ENCODE results near the gene CGRRF1.

CGRRF1 gene

GRCh38 chr14:54582334-54582733 is 72.6 kb downstream of the CGRRF1 start:
- Mint-ChIP-seq H3K27ac (no peak overlapping the region), H3K4me1 (ENCODE audit: low read depth) (peaks cover 5% of the 10 kb centered on the region), H3K36me3 (ENCODE audit: low read depth) (no peaks in the 10 kb centered on the region), H3K27me3 (peaks cover 2% of the 10 kb centered on the region), H3K9me3 (no peaks in the 10 kb centered on the region), H3K4me3 (no peak overlapping the region)
- intact Hi-C loops (cut with micrococcal nuclease): no loop called here

- Mint-ChIP-seq H3K27me3 (no peaks in the 10 kb centered on the region), H3K9me3 (no peaks in the 10 kb centered on the region), H3K27ac (no peak overlapping the region), H3K4me1 (ENCODE audit: low read depth) (peaks cover 5% of the 10 kb centered on the region), H3K36me3 (ENCODE audit: low read depth) (no peaks in the 10 kb centered on the region), H3K4me3 (no peak overlapping the region)
- intact Hi-C loops (cut with micrococcal nuclease): no loop called here
Measured at GRCh38 chr14:54584097-54584496, 74.4 kb downstream of the CGRRF1 start.

GRCh38 chr14:54585214-54585613 is 75.5 kb downstream of the CGRRF1 start:
- Mint-ChIP-seq H3K4me3 (no peak overlapping the region), H3K9me3 (no peaks in the 10 kb centered on the region), H3K27ac (no peak overlapping the region), H3K4me1 (ENCODE audit: low read depth) (no peaks in the 10 kb centered on the region), H3K27me3 (no peaks in the 10 kb centered on the region), H3K36me3 (ENCODE audit: low read depth) (no peaks in the 10 kb centered on the region)
- intact Hi-C loops (cut with micrococcal nuclease): no loop called here

Measured in dendritic cell treated with granulocyte-macrophage colony-stimulating factor and Interleukin-4, amounts not matched to agents 40 ng/mL and 50 ng/mL, for 4 days (primary cell).